Measurements from ENCODE around the gene CFAP206. TPM values are rescaled to one million over a fixed set of nuclear protein-coding genes. Genes with fewer than 3 reads are reported as not detected.

CFAP206 gene
- total RNA-seq, 3 donors from 2014 or later = 0.64 to 2.0 (median 0.66) TPM

DNA sequence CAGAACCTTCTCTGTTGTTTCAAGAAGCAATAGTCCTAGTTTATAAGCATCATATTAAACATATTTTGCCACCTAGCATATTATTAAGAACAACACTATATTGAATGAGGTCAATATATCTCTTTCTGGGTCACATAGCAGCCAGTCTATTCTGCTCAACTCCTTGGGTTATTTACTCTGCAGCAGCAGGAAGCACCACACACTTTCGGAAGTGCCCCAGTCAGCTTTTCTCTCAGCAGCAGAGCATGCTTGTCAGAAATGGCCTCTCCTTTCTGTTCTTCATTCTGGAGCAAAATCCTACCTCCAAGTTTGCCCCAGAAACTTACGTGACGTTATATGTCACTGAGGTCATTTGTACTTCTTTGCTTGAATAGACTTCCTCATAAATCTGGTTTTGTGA lies 22.7 kb downstream of the CFAP206 start:
- TF ChIP-seq POLR2AphosphoS5 (IDR thresholded peaks at IDR 0.05) (no peak), POLR2A (IDR thresholded peaks at IDR 0.05) (no peak)
- TF ChIP-seq, protein P1, sequence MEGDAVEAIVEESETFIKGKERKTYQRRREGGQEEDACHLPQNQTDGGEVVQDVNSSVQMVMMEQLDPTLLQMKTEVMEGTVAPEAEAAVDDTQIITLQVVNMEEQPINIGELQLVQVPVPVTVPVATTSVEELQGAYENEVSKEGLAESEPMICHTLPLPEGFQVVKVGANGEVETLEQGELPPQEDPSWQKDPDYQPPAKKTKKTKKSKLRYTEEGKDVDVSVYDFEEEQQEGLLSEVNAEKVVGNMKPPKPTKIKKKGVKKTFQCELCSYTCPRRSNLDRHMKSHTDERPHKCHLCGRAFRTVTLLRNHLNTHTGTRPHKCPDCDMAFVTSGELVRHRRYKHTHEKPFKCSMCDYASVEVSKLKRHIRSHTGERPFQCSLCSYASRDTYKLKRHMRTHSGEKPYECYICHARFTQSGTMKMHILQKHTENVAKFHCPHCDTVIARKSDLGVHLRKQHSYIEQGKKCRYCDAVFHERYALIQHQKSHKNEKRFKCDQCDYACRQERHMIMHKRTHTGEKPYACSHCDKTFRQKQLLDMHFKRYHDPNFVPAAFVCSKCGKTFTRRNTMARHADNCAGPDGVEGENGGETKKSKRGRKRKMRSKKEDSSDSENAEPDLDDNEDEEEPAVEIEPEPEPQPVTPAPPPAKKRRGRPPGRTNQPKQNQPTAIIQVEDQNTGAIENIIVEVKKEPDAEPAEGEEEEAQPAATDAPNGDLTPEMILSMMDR (IDR thresholded peaks at IDR 0.05) = no peak

DNA sequence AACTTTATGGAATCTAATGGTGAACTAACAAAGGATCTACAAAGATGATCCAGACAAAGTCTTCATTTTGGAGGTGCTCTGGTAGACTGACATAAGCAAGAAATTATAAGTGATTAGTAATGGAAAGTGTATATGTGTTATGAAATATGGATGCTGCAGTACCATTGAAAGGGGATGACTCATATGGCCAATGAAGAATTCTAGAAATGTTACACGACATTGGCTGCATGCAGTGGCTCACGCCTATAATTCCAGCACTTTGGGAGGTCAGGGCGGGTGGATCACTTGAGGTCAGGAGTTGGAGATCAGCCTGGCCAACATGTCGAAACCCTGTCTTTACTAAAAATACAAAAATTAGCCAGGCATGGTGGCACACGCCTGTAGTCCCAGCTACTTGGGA lies 23.5 kb downstream of the CFAP206 start:
- TF ChIP-seq POLR2AphosphoS5 (IDR thresholded peaks at IDR 0.05) = no peak
- no peak for TF ChIP-seq POLR2A (IDR thresholded peaks at IDR 0.05)
- TF ChIP-seq, protein P1 (IDR thresholded peaks at IDR 0.05) = no peak
- no peak for DNase-seq (ENCODE audit: low spot score in 2 of 2)
- H3K27me3 ChIP-seq = no peaks in the 10 kb centered on the region
- no peak overlapping the region for H3K4me3 ChIP-seq
- intact Hi-C loops (cut with DNase I; ENCODE audit: low total_unique reads) = no loop called here
- no peaks in the 10 kb centered on the region for H3K36me3 ChIP-seq
- no peak overlapping the region for H3K27ac ChIP-seq
- H3K4me1 ChIP-seq = no peaks in the 10 kb centered on the region
- no peaks in the 10 kb centered on the region for H3K9me3 ChIP-seq

More for the DNA sequence above, 22.7 kb downstream of the CFAP206 start:
- no peaks in the 10 kb centered on the region for H3K4me1 ChIP-seq
- no peak for DNase-seq (ENCODE audit: low spot score in 2 of 2)
- no peaks in the 10 kb centered on the region for H3K36me3 ChIP-seq
- no peak overlapping the region for H3K4me3 ChIP-seq
- no peaks in the 10 kb centered on the region for H3K9me3 ChIP-seq
- no peak overlapping the region for H3K27ac ChIP-seq
- intact Hi-C loops (cut with DNase I; ENCODE audit: low total_unique reads) = no loop called here
- no peaks in the 10 kb centered on the region for H3K27me3 ChIP-seq

DNA sequence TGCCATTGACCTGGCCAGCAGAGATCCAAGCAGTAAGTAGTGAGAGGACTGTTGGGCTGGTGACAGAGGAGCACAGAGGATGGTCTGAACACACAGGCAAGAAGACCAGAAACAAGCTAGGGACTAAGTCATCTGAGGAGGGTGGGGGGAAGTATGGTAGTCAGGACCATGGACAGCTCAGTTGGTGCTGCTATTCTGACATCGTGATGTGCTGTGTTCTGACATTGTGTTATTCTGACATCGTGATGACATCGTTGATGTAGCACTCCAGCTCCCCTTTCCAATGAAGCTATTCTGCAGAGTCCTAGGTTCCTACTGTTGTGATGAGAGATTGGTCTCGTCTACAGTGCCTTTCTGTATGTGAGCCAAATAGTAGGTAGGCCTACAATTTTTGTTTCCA lies 28.7 kb downstream of the CFAP206 start:
- Histone ChIP-seq H3K27me3 (no peaks in the 10 kb centered on the region), H3K36me3 (no peaks in the 10 kb centered on the region), H3K27ac (no peak overlapping the region), H3K4me3 (no peak overlapping the region), H3K9me3 (no peaks in the 10 kb centered on the region), H3K4me1 (no peaks in the 10 kb centered on the region)
- no peak for TF ChIP-seq POLR2AphosphoS5 (IDR thresholded peaks at IDR 0.05)
- TF ChIP-seq, protein P1 (IDR thresholded peaks at IDR 0.05) = no peak
- no peak for TF ChIP-seq POLR2A (IDR thresholded peaks at IDR 0.05)
- intact Hi-C loops (cut with DNase I; ENCODE audit: low total_unique reads) = no loop called here
- DNase-seq (ENCODE audit: low spot score in 2 of 2) = no peak

DNA sequence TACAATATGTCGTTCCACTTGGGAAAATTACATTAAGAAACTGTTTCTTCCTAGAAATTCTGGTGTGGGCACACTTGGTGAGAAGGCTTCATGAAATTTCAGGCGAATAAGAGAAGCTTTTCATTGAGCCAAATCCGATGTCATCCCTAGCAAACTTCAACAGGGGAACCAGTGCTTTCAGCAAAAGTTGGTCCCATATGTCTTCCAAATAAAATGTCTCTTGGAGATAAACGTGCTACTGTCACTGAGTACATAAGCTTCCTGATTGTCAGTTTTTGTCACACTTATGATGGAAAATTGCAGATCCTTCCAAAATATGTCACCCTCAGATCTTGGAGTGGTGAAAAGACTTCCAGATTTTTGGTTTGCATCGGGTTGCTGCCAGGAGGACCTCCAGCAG lies 33.9 kb downstream of the CFAP206 start:
- DNase-seq (ENCODE audit: low spot score in 2 of 2) = no peak
- H3K36me3 ChIP-seq = no peaks in the 10 kb centered on the region
- intact Hi-C loops (cut with DNase I; ENCODE audit: low total_unique reads) = no loop called here

DNA sequence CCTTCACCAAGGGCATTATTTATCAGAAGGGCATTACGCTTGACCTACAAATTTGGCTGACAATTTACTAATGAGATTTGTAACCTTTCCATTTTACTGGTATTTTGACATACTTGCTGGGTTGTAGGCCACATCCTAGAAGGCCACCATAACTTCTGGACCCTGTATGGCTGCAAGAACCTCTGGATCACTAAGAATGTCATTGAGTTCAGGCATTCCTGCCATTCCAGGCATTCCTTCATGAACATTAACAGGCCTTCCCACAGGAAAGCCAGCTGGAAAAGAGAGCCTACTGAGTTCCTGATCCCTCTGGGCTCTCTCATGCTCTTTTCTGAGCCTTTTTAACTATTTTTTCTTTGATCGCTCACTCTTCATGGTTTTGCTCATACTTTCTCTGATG lies 36.6 kb downstream of the CFAP206 start:
- no peak overlapping the region for H3K4me3 ChIP-seq
- no peaks in the 10 kb centered on the region for H3K27me3 ChIP-seq
- DNase-seq (ENCODE audit: low spot score in 2 of 2) = no peak
- H3K27ac ChIP-seq = no peak overlapping the region
- no peaks in the 10 kb centered on the region for H3K36me3 ChIP-seq
- TF ChIP-seq POLR2AphosphoS5 (IDR thresholded peaks at IDR 0.05) (no peak), POLR2A (IDR thresholded peaks at IDR 0.05) (no peak)
- TF ChIP-seq, protein P1 (IDR thresholded peaks at IDR 0.05) = no peak
- intact Hi-C loops (cut with DNase I; ENCODE audit: low total_unique reads) = no loop called here
- H3K9me3 ChIP-seq = no peaks in the 10 kb centered on the region
- no peaks in the 10 kb centered on the region for H3K4me1 ChIP-seq

More for the DNA sequence above, 33.9 kb downstream of the CFAP206 start:
- Histone ChIP-seq H3K9me3 (no peaks in the 10 kb centered on the region), H3K27me3 (no peaks in the 10 kb centered on the region), H3K4me1 (no peaks in the 10 kb centered on the region), H3K4me3 (no peak overlapping the region), H3K27ac (no peak overlapping the region)
- TF ChIP-seq POLR2A (IDR thresholded peaks at IDR 0.05) (no peak), POLR2AphosphoS5 (IDR thresholded peaks at IDR 0.05) (no peak)
- TF ChIP-seq, protein P1 (IDR thresholded peaks at IDR 0.05) = no peak
